KMS-11 (cell line): ENCODE results near the gene ABHD12.
"Not testable (repeated sequence)": the region's sequence is repeated elsewhere in the genome, so short reads cannot be mapped to it uniquely, and the experiment has no call there.

ENCODE experiments used
- H2AFZ ChIP-seq: fragments of 200-600 bp; sonication (generic); 2 replicates; pipeline ENCODE4 v1.6.1; 2016; ENCODE audit warnings: antibody characterized with exemption, mixed run types, low read depth
- H3K27ac ChIP-seq: fragments of 200-600 bp; sonication (generic); 2 replicates; pipeline ENCODE4 v1.6.1; 2016; ENCODE audit warnings: mild to moderate bottlenecking, mixed run types
- H3K27me3 ChIP-seq: fragments of 200-600 bp; sonication (generic); 2 replicates; pipeline ENCODE4 v1.6.1; 2017; ENCODE audit warnings: mild to moderate bottlenecking, low read depth, mixed run types, moderate library complexity; ENCODE audit not compliant: insufficient read depth
- H3K36me3 ChIP-seq: fragments of 200-600 bp; sonication (generic); 2 replicates; pipeline ENCODE4 v1.6.1; 2017; ENCODE audit warnings: mild to moderate bottlenecking, mixed run types; ENCODE audit not compliant: insufficient read depth
- H3K4me1 ChIP-seq: fragments of 200-600 bp; sonication (generic); 2 replicates; pipeline ENCODE4 v1.6.1; 2016; ENCODE audit warnings: mild to moderate bottlenecking, low read depth, mixed run types; ENCODE audit not compliant: poor library complexity, severe bottlenecking
- H3K4me2 ChIP-seq: fragments of 200-600 bp; sonication (generic); 2 replicates; pipeline ENCODE4 v1.7.0; 2016; ENCODE audit warnings: mild to moderate bottlenecking, mixed run types
- H3K4me3 ChIP-seq: fragments of 200-600 bp; sonication (generic); IDR thresholded peaks from 2 replicates; pipeline ENCODE4 v1.6.1; 2017; ENCODE audit warnings: low read depth, low read length, mixed read lengths; ENCODE audit not compliant: insufficient read depth
- H3K79me2 ChIP-seq: fragments of 200-600 bp; sonication (generic); 2 replicates; pipeline ENCODE4 v1.6.1; 2016; ENCODE audit warnings: low read depth, mixed run types; ENCODE audit not compliant: insufficient read depth
- H3K9ac ChIP-seq: fragments of 200-600 bp; sonication (generic); 2 replicates; pipeline ENCODE4 v1.6.1; 2016; ENCODE audit warnings: mild to moderate bottlenecking, mixed run types
- H4K20me1 ChIP-seq: fragments of 200-600 bp; sonication (generic); 2 replicates; pipeline ENCODE4 v1.6.1; 2016; ENCODE audit warnings: mild to moderate bottlenecking, mixed run types; ENCODE audit not compliant: insufficient read depth
- TF ChIP-seq, protein P1 (sequence below): fragments of 200-600 bp; sonication (generic); conservative IDR thresholded peaks from 2 replicates; pipeline ENCODE4 v1.6.1; 2017; ENCODE audit warnings: low read depth, mild to moderate bottlenecking, antibody characterized with exemption, low read length, moderate library complexity, mixed read lengths

Gene ABHD12

DNA sequence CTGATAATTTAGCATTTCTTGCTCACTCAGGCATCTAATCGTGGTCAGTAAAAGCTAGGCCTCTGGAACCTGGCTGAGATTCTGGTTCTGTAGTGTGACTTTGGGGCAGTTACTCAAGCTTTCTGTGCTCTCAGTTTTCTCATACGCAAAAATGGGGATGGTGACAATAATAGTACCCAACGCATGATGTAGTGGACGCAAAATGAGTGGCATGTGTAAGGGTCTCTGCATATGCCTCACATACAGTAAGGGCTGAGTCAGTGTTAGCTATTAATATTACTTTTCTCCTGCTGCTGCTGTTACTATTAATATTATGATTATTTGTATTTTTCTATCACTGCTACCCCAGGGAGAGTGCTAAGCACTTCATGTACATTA lies 17.5 kb upstream of the ABHD12 start:
- Histone ChIP-seq H3K27ac (peak overlapping the region; percentile 51), H3K36me3 (0 out of 2 replicates have a peak, but pooled peaks cover 3% of the 10 kb centered on the region), H3K4me2 (peak overlapping the region; percentile 89), H4K20me1 (no peaks in the 10 kb centered on the region), H3K9ac (peak overlapping the region; percentile 77), H3K4me1 (peaks cover 17% of the 10 kb centered on the region), H3K79me2 (peaks cover 18% of the 10 kb centered on the region), H3K4me3 (peak overlapping the region; percentile 58), H2AFZ (peak overlapping the region; percentile 69; the same call in 1 of the 2 replicates), H3K27me3 (no peaks in the 10 kb centered on the region)
- TF ChIP-seq, protein P1, sequence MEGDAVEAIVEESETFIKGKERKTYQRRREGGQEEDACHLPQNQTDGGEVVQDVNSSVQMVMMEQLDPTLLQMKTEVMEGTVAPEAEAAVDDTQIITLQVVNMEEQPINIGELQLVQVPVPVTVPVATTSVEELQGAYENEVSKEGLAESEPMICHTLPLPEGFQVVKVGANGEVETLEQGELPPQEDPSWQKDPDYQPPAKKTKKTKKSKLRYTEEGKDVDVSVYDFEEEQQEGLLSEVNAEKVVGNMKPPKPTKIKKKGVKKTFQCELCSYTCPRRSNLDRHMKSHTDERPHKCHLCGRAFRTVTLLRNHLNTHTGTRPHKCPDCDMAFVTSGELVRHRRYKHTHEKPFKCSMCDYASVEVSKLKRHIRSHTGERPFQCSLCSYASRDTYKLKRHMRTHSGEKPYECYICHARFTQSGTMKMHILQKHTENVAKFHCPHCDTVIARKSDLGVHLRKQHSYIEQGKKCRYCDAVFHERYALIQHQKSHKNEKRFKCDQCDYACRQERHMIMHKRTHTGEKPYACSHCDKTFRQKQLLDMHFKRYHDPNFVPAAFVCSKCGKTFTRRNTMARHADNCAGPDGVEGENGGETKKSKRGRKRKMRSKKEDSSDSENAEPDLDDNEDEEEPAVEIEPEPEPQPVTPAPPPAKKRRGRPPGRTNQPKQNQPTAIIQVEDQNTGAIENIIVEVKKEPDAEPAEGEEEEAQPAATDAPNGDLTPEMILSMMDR: no peak

DNA sequence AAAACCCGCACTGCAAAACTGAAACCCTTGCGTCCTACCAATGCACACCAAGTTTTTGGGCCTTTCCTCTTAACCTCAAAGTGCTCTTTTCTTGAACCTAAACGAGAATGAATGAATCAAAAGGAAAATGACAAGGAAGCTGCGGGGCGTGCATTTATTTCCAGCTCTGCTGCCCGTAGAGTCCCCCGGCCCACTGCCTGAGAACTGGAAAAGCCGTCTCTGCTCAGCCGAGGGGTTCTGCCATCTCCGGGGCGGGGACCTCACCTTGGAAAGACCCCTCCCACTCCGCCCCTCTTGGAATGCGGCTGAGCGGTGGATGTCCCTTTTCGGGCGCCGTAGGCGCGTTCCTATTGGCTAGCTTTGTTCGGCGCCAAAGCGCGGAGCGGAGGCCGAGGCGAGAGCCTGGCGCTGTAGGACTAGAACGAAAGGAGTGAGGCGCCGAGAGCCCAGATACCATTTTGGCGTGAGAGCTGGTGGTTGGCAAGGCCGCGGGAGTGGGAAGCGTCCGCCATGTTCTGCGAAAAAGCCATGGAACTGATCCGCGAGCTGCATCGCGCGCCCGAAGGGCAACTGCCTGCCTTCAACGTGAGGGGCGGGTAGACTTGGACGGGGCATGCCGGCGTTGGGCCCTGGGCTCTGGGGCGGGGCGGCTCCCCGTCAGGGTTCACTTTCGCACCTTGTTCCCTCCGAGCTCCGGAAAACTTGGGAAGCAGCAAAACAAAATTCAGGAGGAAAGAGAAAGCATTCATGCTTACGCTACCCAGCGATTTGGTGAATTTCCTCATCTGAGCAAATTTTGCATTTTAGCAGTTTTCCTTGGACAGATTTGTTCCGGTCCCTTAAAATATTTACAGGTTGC lies 16.9 kb upstream of the ABHD12 start, which contains the start of gene GINS1:
TSS of gene GINS1 (plus strand) at position 363 of the 859 bp plus-strand sequence. CDS start at position 511, 148 bp downstream.
- Histone ChIP-seq H3K36me3 (0 out of 2 replicates have a peak, but pooled peaks cover 3% of the 10 kb centered on the region), H4K20me1 (no peaks in the 10 kb centered on the region), H3K4me3 (peak within 1 kb of the TSS; percentile 58), H2AFZ (peak within 1 kb of the TSS; percentile 69), H3K79me2 (peaks cover 18% of the 10 kb centered on the region), H3K27ac (peak within 1 kb of the TSS; percentile 51), H3K4me2 (peak within 1 kb of the TSS; percentile 89), H3K27me3 (no peaks in the 10 kb centered on the region), H3K4me1 (peaks cover 17% of the 10 kb centered on the region), H3K9ac (peak within 1 kb of the TSS; percentile 77)
- TF ChIP-seq, protein P1: no peak

DNA sequence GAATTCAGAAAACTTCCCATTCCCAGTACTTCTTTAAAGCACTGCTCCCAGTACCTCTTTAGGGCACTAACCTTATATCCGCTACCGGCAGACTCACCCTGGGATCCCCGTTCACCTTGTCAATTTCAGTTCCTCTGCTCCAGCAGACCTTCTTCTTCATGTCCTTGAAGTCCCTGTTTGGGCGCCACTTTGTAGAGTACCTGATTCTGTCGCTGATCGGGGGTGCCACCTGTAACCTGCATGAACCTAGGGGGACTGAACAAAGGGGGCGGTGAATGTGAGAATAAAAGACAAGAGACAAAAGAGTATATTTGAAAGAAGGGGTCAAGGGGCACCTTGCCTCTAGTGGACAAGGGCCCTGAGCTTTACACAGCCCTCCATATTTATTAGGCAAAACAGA lies 11.9 kb upstream of the ABHD12 start:
- Histone ChIP-seq H3K4me3 (no peak overlapping the region), H3K4me2 (no peak overlapping the region), H4K20me1 (no peaks in the 10 kb centered on the region), H3K27me3 (no peaks in the 10 kb centered on the region), H3K36me3 (no peaks in the 10 kb centered on the region), H3K27ac (no peak overlapping the region), H2AFZ (no peak overlapping the region), H3K79me2 (peaks cover under 1% of the 10 kb centered on the region; the same call in 1 of the 2 replicates), H3K9ac (no peak overlapping the region), H3K4me1 (peaks cover 17% of the 10 kb centered on the region)
- TF ChIP-seq, protein P1: no peak

DNA sequence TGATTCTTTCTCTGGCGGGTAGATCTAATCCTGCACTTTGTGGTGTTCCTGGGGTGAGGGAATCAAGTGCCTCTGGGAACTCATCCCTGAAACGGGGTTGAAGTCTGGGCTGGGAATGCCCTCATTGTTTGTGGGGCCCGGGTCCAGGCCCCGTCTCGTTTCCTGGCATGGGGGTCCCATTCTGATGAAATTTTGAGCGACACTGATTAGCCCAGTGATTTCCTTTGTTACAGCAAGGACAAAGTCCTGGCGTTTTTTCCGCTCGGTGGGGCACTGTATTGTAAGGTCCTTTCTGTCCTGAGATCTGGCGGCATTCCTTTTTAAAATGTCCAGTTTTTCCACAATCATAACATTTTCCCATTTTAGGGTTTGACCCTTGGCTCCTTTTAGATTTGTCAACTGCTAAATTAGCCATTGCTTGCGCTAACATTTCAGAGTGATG lies 9.7 kb upstream of the ABHD12 start:
- H3K9ac ChIP-seq, H3K79me2 ChIP-seq, H3K4me2 ChIP-seq: not testable (repeated sequence)

DNA sequence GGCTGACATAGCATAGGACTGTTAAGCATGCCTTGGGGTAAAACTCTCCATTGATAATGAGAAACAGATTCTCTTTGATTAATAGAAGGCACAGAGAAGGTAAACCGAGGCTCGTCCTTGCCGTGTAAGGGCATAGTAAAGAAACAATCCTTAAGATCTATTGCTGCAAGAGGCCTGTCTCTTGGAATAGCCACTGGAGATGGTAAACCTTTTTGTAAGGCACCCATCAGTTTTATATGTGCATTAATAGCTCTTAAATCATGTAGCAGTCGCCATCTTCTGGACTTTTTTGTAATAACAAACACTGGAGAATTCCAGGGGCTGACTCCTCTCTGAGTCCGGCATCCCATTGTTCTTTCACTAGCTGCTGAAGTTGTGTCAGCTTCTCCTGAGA lies 8.4 kb upstream of the ABHD12 start:
- Histone ChIP-seq H3K36me3 (no peaks in the 10 kb centered on the region), H4K20me1 (no peaks in the 10 kb centered on the region), H2AFZ (no peak overlapping the region), H3K4me1 (peaks cover 24% of the 10 kb centered on the region), H3K4me3 (no peak overlapping the region), H3K27me3 (no peaks in the 10 kb centered on the region), H3K4me2 (peak overlapping the region; percentile 8; the same call in 1 of the 2 replicates), H3K79me2 (no peaks in the 10 kb centered on the region), H3K27ac (no peak overlapping the region), H3K9ac (no peak overlapping the region)
- TF ChIP-seq, protein P1: peak; percentile 50; the same call in 1 of the 2 replicates

More for the DNA sequence above, 9.7 kb upstream of the ABHD12 start:
- H2AFZ ChIP-seq, H3K4me3 ChIP-seq, H3K27ac ChIP-seq, H3K27me3 ChIP-seq, H3K36me3 ChIP-seq, H4K20me1 ChIP-seq: not testable (repeated sequence)
- H3K4me1 ChIP-seq: peaks cover 24% of the 10 kb centered on the region
